Natural killer cell treated with Interleukin-12 subunit alpha and Interleukin-12 subunit beta and Interleukin-15 and Interleukin-18, amount 100 ng/mL, for 72 hours (primary cell): ENCODE data around the gene GPATCH8. TPM values are rescaled to one million over a fixed set of nuclear protein-coding genes. Genes with fewer than 3 reads are reported as not detected.

Experiments used
- ATAC-seq, 2 donors: fragments of 150-1000 bp; cut with Tn5 transposase in 1 of 2; sonication (Bioruptor Pico), chemical (Tn5 transposase) in 1 of 2; 2 replicates each; pipeline ENCODE4 v1.10.0; 2021
- DNase-seq: peaks from one replicate; pipeline ENCODE4 v3.0.0; 2022; ENCODE audit warnings: low spot score
- H3K27ac Mint-ChIP-seq, 2 donors: 1 replicate in 1 of 2; 2 replicates in 1 of 2; pipeline ENCODE4 v1.8.0; 2022; ENCODE audit warnings: mixed read lengths in 2 of 2, mild to moderate bottlenecking in 1 of 2, moderate library complexity in 1 of 2
- H3K27me3 Mint-ChIP-seq, 2 donors: 1 replicate in 1 of 2; 2 replicates in 1 of 2; pipeline ENCODE4 v1.8.0; 2022; ENCODE audit warnings: mixed read lengths in 2 of 2
- H3K36me3 Mint-ChIP-seq: one replicate; pipeline ENCODE4 v1.8.0; 2022; ENCODE audit warnings: mixed read lengths
- H3K4me1 Mint-ChIP-seq, 2 donors: 1 replicate in 1 of 2; 2 replicates in 1 of 2; pipeline ENCODE4 v1.8.0; 2022; ENCODE audit warnings: low read depth in 2 of 2, mixed read lengths in 2 of 2, mild to moderate bottlenecking in 1 of 2
- H3K4me3 Mint-ChIP-seq: one replicate; pipeline ENCODE4 v1.8.0; 2022; ENCODE audit warnings: mixed read lengths
- H3K9me3 Mint-ChIP-seq: 2 replicates; pipeline ENCODE4 v1.8.0; 2022; ENCODE audit warnings: mixed read lengths
- total RNA-seq, 2 donors: library from RNA; stranded (reverse); gene quantifications; one replicate each; pipeline ENCODE4 v1.2.3, GENCODE V29; 2022

The GPATCH8 gene
- total RNA-seq, 2 donors from 2014 or later = 61.1 to 68.3 TPM

GRCh38 chr17:44352828-44353671 is 150.2 kb downstream of the GPATCH8 start:
- Mint-ChIP-seq H3K27me3 (no peaks in the 10 kb centered on the region), H3K4me1 (peaks cover 9 to 11% of the 10 kb centered on the region in 2 donors), H3K4me3 (peak overlapping the region; percentile 71), H3K36me3 (no peaks in the 10 kb centered on the region), H3K9me3 (no peaks in the 10 kb centered on the region), H3K27ac (no peak overlapping the region)
- ATAC-seq = no peak
- peak; percentile 54 for DNase-seq

- H3K4me1 Mint-ChIP-seq = peaks cover 11 to 12% of the 10 kb centered on the region in 2 donors
- no peak overlapping the region for H3K4me3 Mint-ChIP-seq
- H3K9me3 Mint-ChIP-seq = no peaks in the 10 kb centered on the region
- no peaks in the 10 kb centered on the region for H3K36me3 Mint-ChIP-seq
- DNase-seq (peak; percentile 59), ATAC-seq (no peak)
- H3K27me3 Mint-ChIP-seq = no peaks in the 10 kb centered on the region
- no peak overlapping the region for H3K27ac Mint-ChIP-seq
Observed at GRCh38 chr17:44351961-44352827, 151.0 kb downstream of the GPATCH8 start.

- ATAC-seq (no peak), DNase-seq (peak; percentile 28)
- Mint-ChIP-seq H3K4me3 (no peak overlapping the region), H3K9me3 (no peaks in the 10 kb centered on the region), H3K27me3 (no peaks in the 10 kb centered on the region), H3K36me3 (no peaks in the 10 kb centered on the region), H3K4me1 (peaks cover 11 to 12% of the 10 kb centered on the region in 2 donors), H3K27ac (no peak overlapping the region)
Observed at GRCh38 chr17:44351464-44351863, 151.7 kb downstream of the GPATCH8 start.

- Mint-ChIP-seq H3K27me3 (no peaks in the 10 kb centered on the region), H3K4me3 (no peak overlapping the region), H3K36me3 (no peaks in the 10 kb centered on the region), H3K9me3 (no peaks in the 10 kb centered on the region), H3K27ac (no peak overlapping the region), H3K4me1 (peaks cover 17% of the 10 kb centered on the region in 2 donors)
- peak; percentile 70 for DNase-seq
- peak; percentile 62 to 71 for ATAC-seq
Observed at GRCh38 chr17:44350733-44351226, 152.4 kb downstream of the GPATCH8 start.

GRCh38 chr17:44349553-44350070 is 153.6 kb downstream of the GPATCH8 start:
- H3K27ac Mint-ChIP-seq = no peak overlapping the region
- DNase-seq (peak; percentile 51), ATAC-seq (no peak)
- H3K4me1 Mint-ChIP-seq = peaks cover 26 to 29% of the 10 kb centered on the region in 2 donors
- H3K9me3 Mint-ChIP-seq = no peaks in the 10 kb centered on the region
- no peaks in the 10 kb centered on the region for H3K27me3 Mint-ChIP-seq
- no peaks in the 10 kb centered on the region for H3K36me3 Mint-ChIP-seq
- H3K4me3 Mint-ChIP-seq = no peak overlapping the region

GRCh38 chr17:44348988-44349364 is 154.2 kb downstream of the GPATCH8 start:
- peak overlapping the region; percentile 21 for H3K4me3 Mint-ChIP-seq
- DNase-seq = peak; percentile 56

GRCh38 chr17:44348234-44348987 is 154.8 kb downstream of the GPATCH8 start:
- no peaks in the 10 kb centered on the region for H3K36me3 Mint-ChIP-seq
- H3K27ac Mint-ChIP-seq = peak overlapping the region; percentile 14 to 31
- peak; percentile 73 for DNase-seq
- H3K4me1 Mint-ChIP-seq = peaks cover 29 to 32% of the 10 kb centered on the region in 2 donors
- peak; percentile 63 to 65 for ATAC-seq
- peak overlapping the region; percentile 21 for H3K4me3 Mint-ChIP-seq
- no peaks in the 10 kb centered on the region for H3K9me3 Mint-ChIP-seq
- H3K27me3 Mint-ChIP-seq = peaks cover 7 to 8% of the 10 kb centered on the region in 2 donors

More at GRCh38 chr17:44348988-44349364, 154.2 kb downstream of the GPATCH8 start:
- Mint-ChIP-seq H3K27me3 (peaks cover 2 to 3% of the 10 kb centered on the region in 2 donors), H3K36me3 (no peaks in the 10 kb centered on the region), H3K27ac (no peak overlapping the region), H3K9me3 (no peaks in the 10 kb centered on the region), H3K4me1 (peaks cover 29% of the 10 kb centered on the region in 2 donors)
- ATAC-seq = no peak

Other genes starting within 250 kb of the GPATCH8 start
- not detected for gene SLC4A1, start 235.3 kb downstream of the GPATCH8 start, total RNA-seq
- gene RUNDC3A, start 194.8 kb downstream of the GPATCH8 start, total RNA-seq = under 1 TPM in 1 of 2 donors, not detected in 1; 0.48 TPM
- gene SLC25A39, start 178.6 kb downstream of the GPATCH8 start, total RNA-seq = 100 to 1,000 TPM; 121 to 192 TPM
- 10 to 100 TPM; 49.5 to 57.3 TPM for gene GRN, start 158.1 kb downstream of the GPATCH8 start, total RNA-seq
- under 1 TPM in 1 of 2 donors, not detected in 1; 0.25 TPM for gene FAM171A2, start 139.6 kb downstream of the GPATCH8 start, total RNA-seq
- gene ITGA2B, start 113.8 kb downstream of the GPATCH8 start, total RNA-seq = 1 to 10 TPM; 1.8 to 6.8 TPM
- gene FZD2, start 54.1 kb upstream of the GPATCH8 start, total RNA-seq = under 1 TPM in 1 of 2 donors, not detected in 1; 0.20 TPM
- gene MEIOC, start 153.1 kb upstream of the GPATCH8 start, total RNA-seq = under 1 TPM in 1 of 2 donors, not detected in 1; 0.17 TPM
- 10 to 100 TPM; 27.6 to 36.0 TPM for gene CCDC43, start 186.4 kb upstream of the GPATCH8 start, total RNA-seq
- 10 to 100 TPM; 18.0 to 48.1 TPM for gene DBF4B, start 205.3 kb upstream of the GPATCH8 start, total RNA-seq